Measurements from ENCODE around the gene SLC35B4. TPM values are rescaled to one million over a fixed set of nuclear protein-coding genes. Genes with fewer than 3 reads are reported as not detected.

Gene SLC35B4
- total RNA-seq, 1 donor from 2014 or later, result 5.3 TPM

DNA sequence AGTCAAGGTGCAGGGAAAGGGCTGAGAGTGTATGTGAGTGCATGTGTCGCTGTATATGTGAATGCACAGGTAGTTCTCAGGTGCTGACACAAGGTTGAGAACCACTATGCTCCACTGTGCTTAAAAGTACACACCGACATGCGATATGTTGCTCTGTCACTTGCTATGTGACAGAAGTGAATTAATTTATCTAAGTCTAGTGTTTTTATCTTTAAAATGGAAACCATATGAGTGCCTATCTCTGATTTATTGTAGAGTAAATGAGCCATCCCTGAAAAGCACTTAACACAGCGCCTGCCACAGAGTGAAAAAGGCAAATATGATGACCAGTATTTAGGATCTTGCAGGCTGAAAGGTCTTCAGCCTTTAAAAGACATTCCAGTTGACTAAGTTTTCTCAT, 4.9 kb downstream of the SLC35B4 start:
- intact Hi-C loops (cut with DNase I), result loop anchor here (10.0 kb wide), 2 partner anchors 293 to 1227 kb away; partner anchors contain the start of gene CHCHD3
- no peaks in the 10 kb centered on the region for H3K9me3 ChIP-seq
- peaks cover 0 to 4% of the 10 kb centered on the region in 2 donors for H3K36me3 ChIP-seq
- H3K4me1 ChIP-seq, result peaks cover 0 to 6% of the 10 kb centered on the region in 2 donors
- no peak overlapping the region for H3K27ac ChIP-seq
- H3K4me3 ChIP-seq, result no peak overlapping the region
- no peak for DNase-seq (ENCODE audit: low spot score in 2 of 2)
- TF ChIP-seq, protein P1, sequence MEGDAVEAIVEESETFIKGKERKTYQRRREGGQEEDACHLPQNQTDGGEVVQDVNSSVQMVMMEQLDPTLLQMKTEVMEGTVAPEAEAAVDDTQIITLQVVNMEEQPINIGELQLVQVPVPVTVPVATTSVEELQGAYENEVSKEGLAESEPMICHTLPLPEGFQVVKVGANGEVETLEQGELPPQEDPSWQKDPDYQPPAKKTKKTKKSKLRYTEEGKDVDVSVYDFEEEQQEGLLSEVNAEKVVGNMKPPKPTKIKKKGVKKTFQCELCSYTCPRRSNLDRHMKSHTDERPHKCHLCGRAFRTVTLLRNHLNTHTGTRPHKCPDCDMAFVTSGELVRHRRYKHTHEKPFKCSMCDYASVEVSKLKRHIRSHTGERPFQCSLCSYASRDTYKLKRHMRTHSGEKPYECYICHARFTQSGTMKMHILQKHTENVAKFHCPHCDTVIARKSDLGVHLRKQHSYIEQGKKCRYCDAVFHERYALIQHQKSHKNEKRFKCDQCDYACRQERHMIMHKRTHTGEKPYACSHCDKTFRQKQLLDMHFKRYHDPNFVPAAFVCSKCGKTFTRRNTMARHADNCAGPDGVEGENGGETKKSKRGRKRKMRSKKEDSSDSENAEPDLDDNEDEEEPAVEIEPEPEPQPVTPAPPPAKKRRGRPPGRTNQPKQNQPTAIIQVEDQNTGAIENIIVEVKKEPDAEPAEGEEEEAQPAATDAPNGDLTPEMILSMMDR (IDR thresholded peaks at IDR 0.05), result no peak
- no peaks in the 10 kb centered on the region for H3K27me3 ChIP-seq

DNA sequence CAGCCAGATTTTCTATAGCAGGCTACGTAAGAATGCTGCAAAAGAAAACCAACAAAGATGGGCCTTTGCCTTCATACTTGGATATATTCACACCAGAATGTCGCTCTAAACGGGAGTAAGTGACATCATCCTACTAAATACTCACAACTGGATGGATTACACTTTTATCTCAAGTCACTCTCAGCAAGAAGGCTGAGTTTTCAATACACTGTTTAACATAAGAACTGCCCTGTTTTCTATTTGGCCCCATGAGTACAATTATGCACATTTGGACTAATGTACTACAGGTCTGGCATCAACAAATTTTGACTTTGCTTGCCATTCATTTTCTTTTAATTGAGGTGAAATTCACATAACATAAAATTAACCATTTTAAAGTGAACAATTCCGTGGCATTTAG, 8.2 kb downstream of the SLC35B4 start:
- Histone ChIP-seq H3K4me3 (no peak overlapping the region), H3K9me3 (no peaks in the 10 kb centered on the region), H3K4me1 (no peaks in the 10 kb centered on the region), H3K36me3 (peaks cover 7 to 17% of the 10 kb centered on the region in 2 donors), H3K27me3 (no peaks in the 10 kb centered on the region), H3K27ac (no peak overlapping the region)
- DNase-seq (ENCODE audit: low spot score in 2 of 2), result no peak
- intact Hi-C loops (cut with DNase I), result no loop called here
- TF ChIP-seq, protein P1 (IDR thresholded peaks at IDR 0.05), result no peak

DNA sequence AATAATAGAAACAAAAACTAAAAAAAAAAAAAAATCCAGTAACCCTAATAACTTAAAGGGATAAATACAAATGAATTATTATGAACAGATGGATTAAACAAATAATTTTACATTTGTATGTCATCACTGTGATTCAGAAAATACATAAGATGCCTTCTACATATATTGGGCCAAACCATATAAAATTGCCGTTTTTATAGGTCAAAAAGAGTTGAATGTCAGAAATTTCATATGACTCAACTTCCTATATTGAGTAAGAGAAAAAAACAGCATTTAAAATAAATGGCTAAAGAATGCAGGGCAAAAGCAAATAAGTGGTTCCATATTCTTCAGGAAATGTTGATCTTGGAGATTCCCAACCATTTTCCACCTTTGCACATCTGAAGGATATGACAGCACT, 9.4 kb downstream of the SLC35B4 start:
- Histone ChIP-seq H3K4me1 (no peaks in the 10 kb centered on the region), H3K27me3 (no peaks in the 10 kb centered on the region), H3K9me3 (no peaks in the 10 kb centered on the region), H3K36me3 (peaks cover 7 to 29% of the 10 kb centered on the region in 2 donors), H3K4me3 (no peak overlapping the region), H3K27ac (no peak overlapping the region)
- no peak for DNase-seq (ENCODE audit: low spot score in 2 of 2)
- TF ChIP-seq, protein P1 (IDR thresholded peaks at IDR 0.05), result no peak
- intact Hi-C loops (cut with DNase I), result no loop called here

DNA sequence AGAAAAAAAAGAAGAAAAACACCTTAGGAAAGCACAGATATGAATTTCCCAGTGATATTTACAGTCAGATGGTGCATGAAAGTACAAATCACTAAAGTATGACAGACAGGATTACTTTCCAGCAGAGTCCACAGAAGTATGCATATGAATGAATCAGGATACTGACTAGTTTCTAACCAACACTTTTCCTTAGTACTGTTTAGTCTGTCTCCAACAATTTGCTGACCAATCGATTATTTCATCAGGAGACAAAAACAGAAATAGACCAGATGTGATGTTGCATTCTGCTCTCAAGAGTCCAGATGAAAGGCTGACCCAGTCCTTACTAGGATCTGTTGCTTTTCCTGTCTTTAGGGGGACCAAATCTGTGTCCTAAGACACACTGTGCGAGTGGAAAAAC, 14.6 kb downstream of the SLC35B4 start:
- peaks cover 17 to 59% of the 10 kb centered on the region in 2 donors for H3K36me3 ChIP-seq
- intact Hi-C loops (cut with DNase I), result no loop called here
- H3K4me1 ChIP-seq, result no peaks in the 10 kb centered on the region
- no peak for DNase-seq (ENCODE audit: low spot score in 2 of 2)
- TF ChIP-seq, protein P1 (IDR thresholded peaks at IDR 0.05), result no peak
- H3K4me3 ChIP-seq, result no peak overlapping the region
- no peaks in the 10 kb centered on the region for H3K9me3 ChIP-seq
- H3K27me3 ChIP-seq, result no peaks in the 10 kb centered on the region
- H3K27ac ChIP-seq, result no peak overlapping the region

DNA sequence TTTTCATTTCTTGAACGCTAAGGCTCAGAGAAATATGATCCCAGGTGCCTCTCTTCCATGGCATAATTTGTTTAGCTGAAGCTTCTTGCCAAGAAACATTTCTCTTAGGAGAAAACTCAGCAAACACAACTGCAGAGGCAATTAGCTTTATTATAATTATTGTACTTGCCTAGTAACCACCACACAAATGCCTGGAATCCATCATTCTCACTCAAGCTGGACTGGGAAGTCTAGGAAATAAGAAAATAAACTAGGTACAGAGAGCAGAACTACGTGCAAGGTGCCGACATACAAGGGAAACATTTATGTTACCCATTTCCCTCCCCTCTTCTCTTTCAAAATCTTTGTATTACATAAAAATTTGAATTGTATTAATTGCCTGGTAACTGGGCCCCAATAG, 15.1 kb downstream of the SLC35B4 start:
- Histone ChIP-seq H3K36me3 (peaks cover 17 to 63% of the 10 kb centered on the region in 2 donors), H3K4me3 (no peak overlapping the region), H3K27me3 (no peaks in the 10 kb centered on the region), H3K4me1 (no peaks in the 10 kb centered on the region), H3K9me3 (no peaks in the 10 kb centered on the region), H3K27ac (no peak overlapping the region)
- intact Hi-C loops (cut with DNase I), result no loop called here
- DNase-seq (ENCODE audit: low spot score in 2 of 2), result no peak
- TF ChIP-seq, protein P1 (IDR thresholded peaks at IDR 0.05), result no peak

DNA sequence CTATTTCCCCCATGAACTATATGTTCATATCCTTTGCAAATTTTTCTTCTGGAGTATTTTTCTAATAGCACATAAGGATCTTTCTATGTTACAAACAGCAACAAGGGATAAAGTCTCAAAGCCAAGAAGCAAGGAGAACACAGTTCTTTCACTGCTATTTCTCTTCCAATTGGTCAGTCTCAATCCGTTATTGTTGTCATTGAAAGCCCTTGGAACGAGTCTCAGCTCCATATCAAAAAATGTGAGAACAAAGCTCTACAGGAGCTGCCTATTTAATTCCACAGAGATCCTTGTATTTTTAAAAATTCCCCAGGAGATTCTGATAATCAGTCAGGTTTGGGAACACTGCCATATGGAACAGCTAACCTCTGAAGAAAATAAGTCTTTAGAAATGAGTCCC, 15.7 kb downstream of the SLC35B4 start:
- H3K27ac ChIP-seq, result no peak overlapping the region
- intact Hi-C loops (cut with DNase I), result no loop called here
- peaks cover 21 to 69% of the 10 kb centered on the region in 2 donors for H3K36me3 ChIP-seq

More for the DNA sequence above, 15.7 kb downstream of the SLC35B4 start:
- TF ChIP-seq, protein P1 (IDR thresholded peaks at IDR 0.05), result no peak
- Histone ChIP-seq H3K4me3 (no peak overlapping the region), H3K27me3 (no peaks in the 10 kb centered on the region), H3K4me1 (no peaks in the 10 kb centered on the region), H3K9me3 (no peaks in the 10 kb centered on the region)
- no peak for DNase-seq (ENCODE audit: low spot score in 2 of 2)

Measured in ascending aorta (tissue), 2 donors.